ENCODE measurements around the gene CLN5.
"Not testable (repeated sequence)": the region's sequence is repeated elsewhere in the genome, so short reads cannot be mapped to it uniquely, and the experiment has no call there.

CLN5 gene

GRCh38 chr13:77009011-77009410, 17.1 kb downstream of the CLN5 start:
- H3K9me3 ChIP-seq (ENCODE audit: insufficient read depth, low read length), result no peaks in the 10 kb centered on the region
- peaks cover 47% of the 10 kb centered on the region for H3K36me3 ChIP-seq (ENCODE audit: insufficient read depth, insufficient read length, low read length)
- no peaks in the 10 kb centered on the region for H3K4me1 ChIP-seq (ENCODE audit: insufficient read depth, insufficient read length)
- TF ChIP-seq ZNF274 (IDR thresholded peaks at IDR 0.05; ENCODE audit: low read depth, low read length) (no peak), SUZ12 (IDR thresholded peaks at IDR 0.05; ENCODE audit: extremely low read depth, insufficient read depth, insufficient read length) (no peak)
- no peaks in the 10 kb centered on the region for H3K27me3 ChIP-seq (ENCODE audit: insufficient read depth, insufficient read length)
- H3K9ac ChIP-seq (ENCODE audit: insufficient read length, low read depth), result no peak overlapping the region
- no peak for DNase-seq (ENCODE audit: low read depth, low spot score)
- no peak overlapping the region for H3K4me3 ChIP-seq (ENCODE audit: insufficient read length, low read depth)

- not testable (repeated sequence) for H3K4me1 ChIP-seq (ENCODE audit: insufficient read depth, insufficient read length); DNase-seq (ENCODE audit: low read depth, low spot score); H3K9ac ChIP-seq (ENCODE audit: insufficient read length, low read depth); H3K9me3 ChIP-seq (ENCODE audit: insufficient read depth, low read length); H3K4me3 ChIP-seq (ENCODE audit: insufficient read length, low read depth); H3K27me3 ChIP-seq (ENCODE audit: insufficient read depth, insufficient read length)
- peaks cover 54% of the 10 kb centered on the region for H3K36me3 ChIP-seq (ENCODE audit: insufficient read depth, insufficient read length, low read length)
Measured at GRCh38 chr13:77009719-77010118, 17.8 kb downstream of the CLN5 start.

- Histone ChIP-seq H3K27me3 (ENCODE audit: insufficient read depth, insufficient read length) (no peaks in the 10 kb centered on the region), H3K9ac (ENCODE audit: insufficient read length, low read depth) (no peak overlapping the region), H3K36me3 (ENCODE audit: insufficient read depth, insufficient read length, low read length) (peaks cover 74% of the 10 kb centered on the region), H3K4me3 (ENCODE audit: insufficient read length, low read depth) (no peak overlapping the region), H3K4me1 (ENCODE audit: insufficient read depth, insufficient read length) (no peaks in the 10 kb centered on the region), H3K9me3 (ENCODE audit: insufficient read depth, low read length) (no peaks in the 10 kb centered on the region)
- no peak for DNase-seq (ENCODE audit: low read depth, low spot score)
- TF ChIP-seq ZNF274 (IDR thresholded peaks at IDR 0.05; ENCODE audit: low read depth, low read length) (no peak), YY1 (IDR thresholded peaks at IDR 0.05; ENCODE audit: insufficient read depth, insufficient read length) (no peak), SUZ12 (IDR thresholded peaks at IDR 0.05; ENCODE audit: extremely low read depth, insufficient read depth, insufficient read length) (no peak)
Measured at GRCh38 chr13:77013853-77014542, 22.1 kb downstream of the CLN5 start.

GRCh38 chr13:77014906-77015685, 23.2 kb downstream of the CLN5 start:
- H3K9me3 ChIP-seq (ENCODE audit: insufficient read depth, low read length), result no peaks in the 10 kb centered on the region
- DNase-seq (ENCODE audit: low read depth, low spot score), result no peak
- no peak overlapping the region for H3K9ac ChIP-seq (ENCODE audit: insufficient read length, low read depth)
- no peak overlapping the region for H3K4me3 ChIP-seq (ENCODE audit: insufficient read length, low read depth)
- no peaks in the 10 kb centered on the region for H3K4me1 ChIP-seq (ENCODE audit: insufficient read depth, insufficient read length)
- TF ChIP-seq YY1 (IDR thresholded peaks at IDR 0.05; ENCODE audit: insufficient read depth, insufficient read length) (no peak), SUZ12 (IDR thresholded peaks at IDR 0.05; ENCODE audit: extremely low read depth, insufficient read depth, insufficient read length) (no peak), ZNF274 (IDR thresholded peaks at IDR 0.05; ENCODE audit: low read depth, low read length) (no peak)
- no peaks in the 10 kb centered on the region for H3K27me3 ChIP-seq (ENCODE audit: insufficient read depth, insufficient read length)
- H3K36me3 ChIP-seq (ENCODE audit: insufficient read depth, insufficient read length, low read length), result peaks cover 83% of the 10 kb centered on the region

GRCh38 chr13:77016251-77016812, 24.5 kb downstream of the CLN5 start:
- H3K4me1 ChIP-seq (ENCODE audit: insufficient read depth, insufficient read length), result no peaks in the 10 kb centered on the region
- no peak overlapping the region for H3K9ac ChIP-seq (ENCODE audit: insufficient read length, low read depth)
- DNase-seq (ENCODE audit: low read depth, low spot score), result no peak
- TF ChIP-seq SUZ12 (IDR thresholded peaks at IDR 0.05; ENCODE audit: extremely low read depth, insufficient read depth, insufficient read length) (no peak), YY1 (IDR thresholded peaks at IDR 0.05; ENCODE audit: insufficient read depth, insufficient read length) (no peak), ZNF274 (IDR thresholded peaks at IDR 0.05; ENCODE audit: low read depth, low read length) (no peak)
- peaks cover 81% of the 10 kb centered on the region for H3K36me3 ChIP-seq (ENCODE audit: insufficient read depth, insufficient read length, low read length)
- no peak overlapping the region for H3K4me3 ChIP-seq (ENCODE audit: insufficient read length, low read depth)
- H3K27me3 ChIP-seq (ENCODE audit: insufficient read depth, insufficient read length), result no peaks in the 10 kb centered on the region
- no peaks in the 10 kb centered on the region for H3K9me3 ChIP-seq (ENCODE audit: insufficient read depth, low read length)

GRCh38 chr13:77016888-77017623, 25.2 kb downstream of the CLN5 start:
- Histone ChIP-seq H3K4me3 (ENCODE audit: insufficient read length, low read depth) (no peak overlapping the region), H3K9me3 (ENCODE audit: insufficient read depth, low read length) (no peaks in the 10 kb centered on the region), H3K36me3 (ENCODE audit: insufficient read depth, insufficient read length, low read length) (peaks cover 82% of the 10 kb centered on the region), H3K9ac (ENCODE audit: insufficient read length, low read depth) (no peak overlapping the region), H3K4me1 (ENCODE audit: insufficient read depth, insufficient read length) (no peaks in the 10 kb centered on the region), H3K27me3 (ENCODE audit: insufficient read depth, insufficient read length) (no peaks in the 10 kb centered on the region)
- TF ChIP-seq YY1 (IDR thresholded peaks at IDR 0.05; ENCODE audit: insufficient read depth, insufficient read length) (no peak), SUZ12 (IDR thresholded peaks at IDR 0.05; ENCODE audit: extremely low read depth, insufficient read depth, insufficient read length) (no peak), ZNF274 (IDR thresholded peaks at IDR 0.05; ENCODE audit: low read depth, low read length) (no peak)
- no peak for DNase-seq (ENCODE audit: low read depth, low spot score)

GRCh38 chr13:77019756-77020155, 27.9 kb downstream of the CLN5 start:
- DNase-seq (ENCODE audit: low read depth, low spot score), result no peak
- H3K9me3 ChIP-seq (ENCODE audit: insufficient read depth, low read length), result no peaks in the 10 kb centered on the region
- TF ChIP-seq YY1 (IDR thresholded peaks at IDR 0.05; ENCODE audit: insufficient read depth, insufficient read length) (no peak), ZNF274 (IDR thresholded peaks at IDR 0.05; ENCODE audit: low read depth, low read length) (no peak)
- no peak overlapping the region for H3K4me3 ChIP-seq (ENCODE audit: insufficient read length, low read depth)
- H3K27me3 ChIP-seq (ENCODE audit: insufficient read depth, insufficient read length), result no peaks in the 10 kb centered on the region
- H3K4me1 ChIP-seq (ENCODE audit: insufficient read depth, insufficient read length), result no peaks in the 10 kb centered on the region
- no peak overlapping the region for H3K9ac ChIP-seq (ENCODE audit: insufficient read length, low read depth)
- H3K36me3 ChIP-seq (ENCODE audit: insufficient read depth, insufficient read length, low read length), result peaks cover 62% of the 10 kb centered on the region

Data from NT2/D1 (cell line).